GM21723 (cell line): ENCODE data around the gene CA5A.
"Not testable (repeated sequence)": the region's sequence is repeated elsewhere in the genome, so short reads cannot be mapped to it uniquely, and the experiment has no call there.

ENCODE experiments used
- ATAC-seq: cut with Tn5 transposase; IDR thresholded peaks from one replicate; pipeline ENCODE4 v1.9.1; 2021; ENCODE audit warnings: mild to moderate bottlenecking, moderate library complexity; ENCODE audit not compliant: unreplicated experiment

Gene CA5A

GRCh38 chr16:87870418-87871291 lies 65.7 kb downstream of the CA5A start:
- ATAC-seq: not testable (repeated sequence)

GRCh38 chr16:87869879-87870417 lies 66.4 kb downstream of the CA5A start:
- ATAC-seq: not testable (repeated sequence)

GRCh38 chr16:87869061-87869878 lies 67.1 kb downstream of the CA5A start, which contains the start of gene SLC7A5:
TSS of gene SLC7A5 (minus strand) at chr16:87869507. CDS start at chr16:87869422, 85 bp downstream.
- ATAC-seq: peak; percentile 55

GRCh38 chr16:87868254-87869029 lies 67.9 kb downstream of the CA5A start:
- peak; percentile 29 for ATAC-seq

- ATAC-seq: not testable (repeated sequence)
Observed at GRCh38 chr16:87865902-87866555, 70.3 kb downstream of the CA5A start.

GRCh38 chr16:87864331-87864989 lies 71.9 kb downstream of the CA5A start:
- ATAC-seq: no peak

GRCh38 chr16:87863327-87863635 lies 73.0 kb downstream of the CA5A start:
- ATAC-seq: not testable (repeated sequence)

GRCh38 chr16:87862597-87863326 lies 73.6 kb downstream of the CA5A start:
- ATAC-seq: not testable (repeated sequence)

GRCh38 chr16:87861300-87862099 lies 74.8 kb downstream of the CA5A start:
- not testable (repeated sequence) for ATAC-seq

- no peak for ATAC-seq
Observed at GRCh38 chr16:87860553-87861299, 75.6 kb downstream of the CA5A start.

- ATAC-seq: not testable (repeated sequence)
Observed at GRCh38 chr16:87858151-87858993, 78.0 kb downstream of the CA5A start.

- ATAC-seq: no peak
Observed at GRCh38 chr16:87856791-87857228, 79.5 kb downstream of the CA5A start.

GRCh38 chr16:87855852-87856715 lies 80.2 kb downstream of the CA5A start:
- no peak for ATAC-seq

- no peak for ATAC-seq
Observed at GRCh38 chr16:87854907-87855683, 81.2 kb downstream of the CA5A start.
